Stimulated activated CD8-positive, alpha-beta memory T cell treated with anti-CD3 and anti-CD28 coated beads, Interleukin-7, amount 100 ng/mL, for 48 hours (primary cell): ENCODE results near the gene CIZ1.

ENCODE experiments used
- DNase-seq, 2 donors: peaks; one replicate each; pipeline ENCODE4 v3.0.0-alpha.2; 2020; ENCODE audit warnings: low read depth in 1 of 2; ENCODE audit errors: extremely low read depth in 1 of 2

CIZ1 gene

GRCh38 chr9:128214571-128215490 is 23.5 kb upstream of the CIZ1 start:
- no peak for DNase-seq

DNA sequence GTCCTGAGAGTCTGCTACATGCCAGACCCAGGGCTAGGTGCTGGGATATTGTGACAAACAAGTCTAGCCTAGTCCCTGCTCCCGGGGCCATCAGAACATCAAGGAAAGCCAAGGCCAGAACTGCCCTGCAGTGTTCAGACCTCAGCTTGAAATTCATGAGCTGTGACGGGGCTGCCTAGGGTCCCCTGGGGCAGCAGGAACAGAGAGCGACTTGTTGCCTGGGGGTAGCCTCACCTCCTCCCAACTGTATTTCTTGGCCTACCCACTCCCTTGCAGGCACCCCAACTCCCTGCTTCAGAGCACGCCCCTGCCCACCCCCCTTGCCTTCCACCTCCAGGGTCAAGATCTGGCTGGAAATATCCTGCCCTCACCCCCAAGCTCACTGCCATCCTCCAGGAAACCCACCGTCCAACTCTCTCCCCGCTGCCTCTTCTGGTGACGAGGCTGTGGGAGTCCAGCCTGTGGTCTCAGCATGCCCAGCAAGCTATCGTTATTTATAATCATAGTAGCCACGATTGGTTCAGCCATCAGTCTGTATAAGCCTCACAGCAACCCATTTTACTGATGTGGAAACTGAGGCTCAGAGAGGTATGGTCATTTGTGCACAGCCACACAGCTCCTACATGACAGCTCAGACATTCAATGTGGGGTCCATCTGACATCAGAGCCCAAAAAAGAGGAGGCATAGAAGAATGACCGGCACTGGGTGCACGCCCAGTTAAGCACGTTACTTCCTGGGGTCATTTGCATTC is 22.6 kb upstream of the CIZ1 start:
- DNase-seq = no peak

GRCh38 chr9:128211981-128212281 is 20.6 kb upstream of the CIZ1 start:
- no peak for DNase-seq

- DNase-seq = no peak
Measured at GRCh38 chr9:128211186-128211980, 20.0 kb upstream of the CIZ1 start.

GRCh38 chr9:128208946-128209669 is 17.7 kb upstream of the CIZ1 start:
- DNase-seq = no peak

GRCh38 chr9:128208386-128208785 is 17.0 kb upstream of the CIZ1 start:
- DNase-seq = no peak

- no peak for DNase-seq
Measured at GRCh38 chr9:128206916-128207910, 15.8 kb upstream of the CIZ1 start.

- no peak for DNase-seq
Measured at GRCh38 chr9:128206484-128206883, 15.1 kb upstream of the CIZ1 start.

- no peak for DNase-seq
Measured at GRCh38 chr9:128205296-128205944, 14.0 kb upstream of the CIZ1 start.

DNA sequence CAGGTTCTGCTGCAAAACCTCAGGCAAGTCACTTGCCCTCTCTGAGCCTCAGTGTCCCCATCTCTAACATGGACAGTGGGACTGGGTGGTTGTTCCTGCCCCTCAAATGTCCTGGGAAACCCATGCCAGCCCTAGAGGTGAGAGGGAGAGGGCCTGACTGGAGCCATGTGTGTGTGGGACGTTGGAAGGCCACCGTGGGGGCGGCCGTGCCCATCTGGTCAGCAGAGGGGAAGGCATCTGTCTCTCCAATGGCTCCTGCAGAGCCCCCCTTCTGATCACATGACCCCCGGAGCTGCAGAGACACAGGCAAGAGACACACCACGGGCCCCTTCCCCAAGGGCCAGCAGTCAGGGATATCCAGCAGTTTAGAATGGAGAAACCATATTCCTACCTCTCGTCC is 13.5 kb upstream of the CIZ1 start:
- DNase-seq = no peak

GRCh38 chr9:128203707-128204551 is 12.6 kb upstream of the CIZ1 start:
- DNase-seq = no peak

- DNase-seq = peak; percentile 22 to 33
Measured at GRCh38 chr9:128203024-128203706, 11.8 kb upstream of the CIZ1 start, which contains the start of gene DNM1. Gene DNM1 (plus strand): TSS chr9:128203379. CDS start chr9:128203471, 92 bp downstream.

DNA sequence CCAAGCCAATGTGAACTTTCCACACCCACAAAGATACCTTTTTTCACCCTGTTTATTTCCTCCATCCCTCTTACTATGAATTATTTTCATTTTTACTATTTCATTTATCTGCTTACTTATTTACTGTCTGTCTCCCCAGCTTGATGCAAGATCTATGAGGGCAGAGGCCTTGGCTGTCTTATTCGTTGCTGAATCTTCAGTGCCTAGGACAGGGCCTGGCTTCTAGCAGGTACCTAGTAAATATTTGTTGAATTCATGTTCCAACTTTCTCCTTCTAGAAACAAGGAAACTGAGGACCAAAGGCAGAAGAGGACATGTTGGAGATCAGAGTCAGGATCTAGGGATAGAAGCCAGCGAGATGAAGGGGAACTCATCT is 11.3 kb upstream of the CIZ1 start:
- no peak for DNase-seq

DNA sequence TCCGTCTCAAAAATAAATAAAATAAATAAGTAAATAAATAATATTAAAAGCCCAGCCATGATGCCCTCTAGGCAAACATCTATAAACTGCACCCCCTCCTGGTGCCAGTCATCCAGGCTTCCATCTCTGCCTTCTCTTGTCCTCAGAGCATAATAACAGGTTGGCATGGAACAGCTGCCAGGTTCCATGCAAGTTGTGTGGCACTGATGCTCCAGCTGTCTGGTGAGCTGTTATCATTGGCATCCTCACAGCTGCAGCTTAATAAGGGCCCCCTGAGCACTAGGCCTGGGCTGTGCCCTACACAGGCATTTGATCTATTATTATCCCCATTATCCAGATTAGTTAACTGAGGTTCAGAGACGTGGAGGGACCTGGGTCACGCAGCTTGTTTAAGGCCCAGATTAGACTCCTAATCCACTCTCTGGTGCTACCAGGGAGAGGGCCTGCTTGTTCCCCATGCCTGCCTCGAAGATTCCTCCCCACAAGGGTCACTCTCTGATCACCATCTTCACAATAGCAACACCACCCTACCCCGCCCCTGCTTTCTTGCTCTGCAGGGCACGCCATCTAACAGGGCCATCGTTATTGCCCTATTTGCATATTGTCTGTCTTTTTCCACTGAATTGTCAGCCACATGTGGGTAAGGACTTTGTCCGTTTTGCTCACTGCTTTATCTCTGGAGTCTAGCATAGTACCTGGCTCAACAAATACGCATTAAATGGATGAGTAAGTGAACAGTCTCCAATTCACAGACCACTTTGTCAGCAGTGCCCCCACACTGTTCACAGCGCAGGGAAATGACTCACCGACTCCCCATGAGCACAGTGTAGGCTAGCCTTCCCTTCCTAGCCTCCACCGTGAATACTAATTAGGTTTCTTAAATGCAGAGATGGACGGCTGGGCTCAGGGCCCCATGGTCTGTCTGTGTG is 10.3 kb upstream of the CIZ1 start:
- DNase-seq = no peak

DNA sequence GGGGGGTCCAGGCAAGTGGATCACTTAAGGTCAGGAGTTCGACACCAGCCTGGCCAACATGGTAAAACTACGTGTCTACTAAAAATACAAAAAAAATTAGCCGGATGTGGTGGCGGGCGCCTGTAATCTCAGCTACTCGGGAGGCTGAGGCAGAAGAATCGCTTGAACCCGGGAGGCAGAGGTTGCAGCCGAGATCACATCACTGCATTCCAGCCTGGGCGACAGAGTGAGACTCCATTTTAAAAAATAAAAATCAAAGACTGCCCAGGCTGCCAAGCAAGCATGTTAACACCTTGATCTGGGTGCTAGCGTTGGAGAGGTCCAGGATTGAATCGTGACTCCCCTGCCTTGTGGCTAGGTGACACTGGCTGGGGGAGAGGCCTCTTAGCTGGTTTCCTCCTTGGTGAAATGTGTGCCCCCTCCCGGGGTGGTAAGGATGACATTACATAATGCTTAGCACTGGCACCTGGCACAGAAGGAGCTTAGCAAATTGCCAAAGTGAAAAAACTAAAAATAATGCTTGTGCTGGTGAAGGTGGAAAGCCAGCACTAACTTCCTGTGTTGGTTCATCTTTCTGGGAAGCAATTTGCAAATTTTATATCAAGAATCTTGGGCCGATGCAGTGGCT is 2.2 kb upstream of the CIZ1 start:
- no peak for DNase-seq
